HepG2 (cell line): ENCODE measurements around the gene SULT2A1. TPM values are rescaled to one million over a fixed set of nuclear protein-coding genes. Genes with fewer than 3 reads are reported as not detected.
"Not testable (repeated sequence)": the region's sequence is repeated elsewhere in the genome, so short reads cannot be mapped to it uniquely, and the experiment has no call there.

ENCODE experiments used
- ATAC-seq: fragments of 200-7000 bp; cut with Tn5 transposase; 3 replicates; pipeline ENCODE4 v1.9.1; 2020; ENCODE audit warnings: mild to moderate bottlenecking, moderate library complexity
- BruUV-seq: library from RNA; stranded (reverse); fragments of 400-500 nt; replicated peaks from 2 replicates; lab custom pipeline; 2021; lab: Mats Ljungman, UMichigan
- CTCF ChIA-PET: fragments of 300-600 bp; formaldehyde crosslinking; extraction: SDS; loops from one replicate; lab custom pipeline; 2021; ENCODE audit warnings: low total read pairs, inconsistent platforms, low intra/inter-chr PET ratio; lab: Yijun Ruan, JAX
- POLR2A ChIA-PET: fragments of 350-600 bp; sonication (Branson Sonifier 250); formaldehyde crosslinking; loops from one replicate; lab custom pipeline; 2020; ENCODE audit warnings: antibody characterized with exemption, inconsistent platforms; lab: Yijun Ruan, JAX
- DNase-seq: peaks from one replicate; pipeline ENCODE4 v3.0.0-alpha.2; 2015; ENCODE audit warnings: low spot score
- FAIRE-seq: peaks from 3 replicates; lab custom pipeline; 2011; peaks lifted over from hg19 to GRCh38; lab: Jason Lieb, UNC
- H2AFZ ChIP-seq: one replicate; pipeline ENCODE4 v1.6.1; 2011; ENCODE audit warnings: low read length, inconsistent platforms
- H3K27ac ChIP-seq: fragments of 300-600 bp; 3 replicates; pipeline ENCODE4 v1.8.0; 2011; ENCODE audit warnings: mixed run types, mild to moderate bottlenecking, mixed read lengths, low read length, inconsistent platforms; ENCODE audit not compliant: insufficient read depth; ENCODE audit errors: extremely low read length
- H3K27me3 ChIP-seq, 2 experiments: fragments of 200-600 bp in 1 of 2; 2 replicates in 1 of 2; 3 replicates in 1 of 2; pipeline versions ENCODE4 v1.6.0 to v1.8.0; 2011; ENCODE audit warnings: low read length in 2 of 2, mild to moderate bottlenecking in 2 of 2, moderate library complexity in 2 of 2, inconsistent platforms in 1 of 2; ENCODE audit not compliant: insufficient read depth in 2 of 2, control insufficient read depth in 1 of 2
- H3K36me3 ChIP-seq, 2 experiments: fragments of 200-600 bp in 1 of 2; replicated peaks in 1 of 2; 2 replicates in 1 of 2; 3 replicates in 1 of 2; pipeline versions ENCODE4 v1.5.1 to v1.8.0; 2011; ENCODE audit warnings: low read length in 2 of 2, inconsistent platforms in 1 of 2; ENCODE audit not compliant: insufficient read depth in 2 of 2, control insufficient read depth in 1 of 2
- H3K4me1 ChIP-seq: 2 replicates; pipeline ENCODE4 v1.5.1; 2012; ENCODE audit warnings: low read length, inconsistent platforms; ENCODE audit not compliant: insufficient read depth
- H3K4me2 ChIP-seq: 2 replicates; pipeline ENCODE4 v1.6.0; 2011; ENCODE audit warnings: low read depth, low read length, inconsistent platforms
- H3K4me3 ChIP-seq, 3 experiments: fragments of 200-600 bp in 1 of 3; sonication (generic), shearing (Covaris generic) in 1 of 3; replicated peaks in 1 of 3; 2 replicates each; pipeline ENCODE4 v1.5.1; 2011 to 2016; ENCODE audit warnings: low read length in 3 of 3, inconsistent platforms in 2 of 3, low read depth in 2 of 3, mild to moderate bottlenecking in 2 of 3, control low read depth in 1 of 3, mixed read lengths in 1 of 3; ENCODE audit not compliant: insufficient read depth in 1 of 3
- H3K79me2 ChIP-seq: one replicate; pipeline ENCODE4 v1.6.1; 2011; ENCODE audit warnings: low read length, inconsistent platforms; ENCODE audit not compliant: insufficient read depth
- H3K9ac ChIP-seq: 2 replicates; pipeline ENCODE4 v1.6.0; 2011; ENCODE audit warnings: mild to moderate bottlenecking, low read depth, low read length, inconsistent platforms; ENCODE audit not compliant: insufficient read depth
- H3K9me3 ChIP-seq: 2 replicates; pipeline ENCODE4 v1.5.1; 2012; ENCODE audit warnings: mild to moderate bottlenecking, low read length
- H4K20me1 ChIP-seq: 2 replicates; pipeline ENCODE4 v1.6.0; 2011; ENCODE audit warnings: inconsistent platforms, mild to moderate bottlenecking, low read length, moderate library complexity; ENCODE audit not compliant: insufficient read depth
- CEBPG ChIP-seq: IDR thresholded peaks from 2 replicates; pipeline ENCODE4 v1.6.1; 2016
- ERF ChIP-seq: IDR thresholded peaks from 2 replicates; pipeline ENCODE4 v1.6.1; 2018; ENCODE audit warnings: missing biosample characterization, missing genetic modification reagents
- GATAD1 ChIP-seq: IDR thresholded peaks from 2 replicates; pipeline ENCODE4 v1.6.1; 2016; ENCODE audit warnings: missing genetic modification reagents, missing compliant biosample characterization
- HMG20B ChIP-seq: conservative IDR thresholded peaks from 2 replicates; pipeline ENCODE4 v1.6.1; 2016; ENCODE audit warnings: missing genetic modification reagents, missing compliant biosample characterization
- JARID2 ChIP-seq: sonication (generic); formaldehyde crosslinking; IDR thresholded peaks from 2 replicates; pipeline ENCODE4 v1.8.1; 2023; ENCODE audit warnings: missing genetic modification reagents, inconsistent platforms; ENCODE audit not compliant: insufficient replicate concordance
- KDM6A ChIP-seq: IDR thresholded peaks from 2 replicates; pipeline ENCODE4 v1.6.1; 2016; ENCODE audit warnings: low read depth
- MED1 ChIP-seq: sonication (generic); formaldehyde crosslinking; IDR thresholded peaks from 2 replicates; pipeline ENCODE4 v1.4.0; 2020; ENCODE audit warnings: missing genetic modification reagents
- MEIS2 ChIP-seq: sonication (generic); formaldehyde crosslinking; IDR thresholded peaks from 2 replicates; pipeline ENCODE4 v1.9.0; 2021; ENCODE audit warnings: mild to moderate bottlenecking, missing genetic modification reagents
- MIXL1 ChIP-seq: IDR thresholded peaks from 2 replicates; pipeline ENCODE4 v1.6.1; 2016
- NFYB ChIP-seq: sonication (generic); formaldehyde crosslinking; IDR thresholded peaks from 2 replicates; pipeline ENCODE4 v1.4.0; 2020; ENCODE audit warnings: missing genetic modification reagents
- NFYC ChIP-seq: IDR thresholded peaks from 2 replicates; pipeline ENCODE4 v1.6.1; 2016; ENCODE audit warnings: missing genetic modification reagents, missing compliant biosample characterization
- TEAD2 ChIP-seq: sonication (generic); formaldehyde crosslinking; IDR thresholded peaks from 2 replicates; pipeline ENCODE4 v1.9.0; 2021; ENCODE audit warnings: missing genetic modification reagents
- UBTF ChIP-seq: sonication (generic); formaldehyde crosslinking; IDR thresholded peaks from 2 replicates; pipeline ENCODE4 v1.4.0; 2020; ENCODE audit warnings: mild to moderate bottlenecking, missing genetic modification reagents
- ZNF629 ChIP-seq: sonication (generic); formaldehyde crosslinking; conservative IDR thresholded peaks from 2 replicates; pipeline ENCODE4 v1.5.0; 2020; ENCODE audit warnings: missing genetic modification reagents
- ZNF792 ChIP-seq: IDR thresholded peaks from 2 replicates; pipeline ENCODE4 v1.6.1; 2016
- WGBS: methylation state at CpG from one replicate; pipeline ENCODE4 v1.1.6; 2017; ENCODE audit warnings: low lambda C conversion rate; 5-methylcytosine and 5-hydroxymethylcytosine counted together
- in situ Hi-C: cut with HindIII; loops from 2 replicates; pipeline ENCODE4 v1.10.0; 2017; ENCODE audit warnings: low pct_unique_long_range_greater_than_20kb; ENCODE audit not compliant: extremely low pct_ligation_motif_present
- intact Hi-C: fragments of 100-400 bp; cut with micrococcal nuclease; formaldehyde crosslinking; loops from one replicate; pipeline ENCODE4 v1.10.0; 2022; ENCODE audit not compliant: unreplicated experiment
- polyA plus RNA-seq, 8 experiments: library from polyadenylated mRNA; depleted of rRNA in 3 of 8; stranded (reverse) in 7 of 8; unstranded in 1 of 8; fragments of >200 nt; fragmentation: Illumina TruSeq in 4 of 8; extraction: Trizol in 4 of 8; gene quantifications; 2 replicates each; pipeline versions ENCODE4 v1.2.1 to v1.2.3, GENCODE V29; 2011 to 2016; ENCODE audit warnings: low read depth in 4 of 8, missing spikeins in 1 of 8, mixed read lengths in 1 of 8; ENCODE audit not compliant: insufficient read depth in 1 of 8
- total RNA-seq, 5 experiments: library from RNA; depleted of rRNA; stranded (reverse); fragments of >200 nt; fragmentation: Illumina TruSeq; extraction: Trizol; gene quantifications; 2 replicates each; pipeline ENCODE4 v1.2.3, GENCODE V29; 2016; ENCODE audit warnings: low read depth in 1 of 5
- TF ChIP-seq, protein P1 (sequence below): IDR thresholded peaks from 2 replicates; pipeline ENCODE4 v1.6.1; 2016

SULT2A1 gene
- total and polyA plus RNA-seq, 2 of the 13 experiments (the other 11 are each of a cell fraction or from before 2014, with no cell fraction given), result 137 to 193 TPM

- TF ChIP-seq UBTF (CRISPR knock-in tag), result no peak
These were observed at the start of gene SULT2A1 (continued) for GRCh38 chr19:47886010-47886559.

DNA sequence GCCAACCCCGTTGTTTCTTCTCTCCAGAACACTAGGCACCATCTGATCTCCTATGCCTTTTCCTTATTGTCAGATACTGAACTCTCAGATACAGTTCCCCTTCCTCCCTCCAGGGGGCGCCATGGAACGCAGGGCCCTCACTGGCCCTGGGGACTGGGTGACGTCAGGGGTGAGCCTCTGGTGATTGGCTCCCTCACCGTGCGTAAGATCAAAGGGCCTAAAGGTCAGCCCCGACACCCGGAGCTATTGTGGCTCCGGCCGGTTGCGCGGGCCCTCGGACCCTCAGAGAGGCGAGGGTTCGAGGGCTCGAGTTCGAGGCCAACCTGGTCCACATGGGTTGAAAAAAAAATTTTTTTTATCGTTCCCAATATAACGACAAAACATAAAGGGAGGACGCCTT, 42.5 kb upstream of the SULT2A1 start:
- H4K20me1 ChIP-seq, ATAC-seq, CTCF ChIA-PET, H3K9me3 ChIP-seq, H3K36me3 ChIP-seq, H3K27ac ChIP-seq, POLR2A ChIA-PET, H3K4me2 ChIP-seq, H3K27me3 ChIP-seq, FAIRE-seq, H3K4me3 ChIP-seq, H3K4me1 ChIP-seq, intact Hi-C loops, DNase-seq, H2AFZ ChIP-seq, in situ Hi-C loops, H3K9ac ChIP-seq, BruUV-seq, H3K79me2 ChIP-seq: not testable (repeated sequence)
- 8% methylated on average over 2 of the region's 20 CpGs for WGBS
- TF ChIP-seq NFYC (peak; percentile 47), NFYB (CRISPR knock-in tag) (0 out of 2 replicates have a peak, but pooled peaks have one; percentile 12)

- under 1% methylated on average over 13 of the region's 15 CpGs for WGBS
- DNase-seq, result not testable (repeated sequence)
- TF ChIP-seq MEIS2 (CRISPR knock-in tag), result peak; percentile 71; the same call in 1 of the 2 replicates
- peak; percentile 96 for TF ChIP-seq MIXL1 (CRISPR knock-in tag)
- peak; percentile 88 for TF ChIP-seq HMG20B (CRISPR knock-in tag)
- peak; percentile 74 for TF ChIP-seq MED1 (CRISPR knock-in tag)
- peak; percentile 58 for TF ChIP-seq ZNF629 (CRISPR knock-in tag)
- peak; percentile 72 for TF ChIP-seq GATAD1
- TF ChIP-seq TEAD2 (CRISPR knock-in tag), result peak; percentile 58; the same call in 1 of the 2 replicates
- TF ChIP-seq ZNF792 (CRISPR knock-in tag), result peak; percentile 91
- peak; percentile 95 for TF ChIP-seq ERF (CRISPR knock-in tag)
- TF ChIP-seq, protein P1, sequence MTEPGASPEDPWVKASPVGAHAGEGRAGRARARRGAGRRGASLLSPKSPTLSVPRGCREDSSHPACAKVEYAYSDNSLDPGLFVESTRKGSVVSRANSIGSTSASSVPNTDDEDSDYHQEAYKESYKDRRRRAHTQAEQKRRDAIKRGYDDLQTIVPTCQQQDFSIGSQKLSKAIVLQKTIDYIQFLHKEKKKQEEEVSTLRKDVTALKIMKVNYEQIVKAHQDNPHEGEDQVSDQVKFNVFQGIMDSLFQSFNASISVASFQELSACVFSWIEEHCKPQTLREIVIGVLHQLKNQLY (CRISPR knock-in tag), result peak; percentile 71; the same call in 1 of the 2 replicates
- peak; percentile 93 for TF ChIP-seq JARID2 (CRISPR knock-in tag)
- TF ChIP-seq KDM6A (CRISPR knock-in tag), result peak; percentile 29; the same call in 1 of the 2 replicates
- peak; percentile 83 for TF ChIP-seq CEBPG
These were observed 34.0 kb upstream of the SULT2A1 start for GRCh38 chr19:47920107-47920506.

More at GRCh38 chr19:47920107-47920506, 34.0 kb upstream of the SULT2A1 start:
- in situ Hi-C loops, H3K79me2 ChIP-seq, intact Hi-C loops, H3K4me2 ChIP-seq, H3K27me3 ChIP-seq, H4K20me1 ChIP-seq, BruUV-seq, H3K4me1 ChIP-seq, H3K9me3 ChIP-seq, H3K36me3 ChIP-seq, CTCF ChIA-PET, H3K4me3 ChIP-seq, FAIRE-seq, H3K9ac ChIP-seq, H2AFZ ChIP-seq, ATAC-seq, H3K27ac ChIP-seq, POLR2A ChIA-PET: not testable (repeated sequence)
